ENCODE results near the gene GRAP.
"Not testable (repeated sequence)": the region's sequence is repeated elsewhere in the genome, so short reads cannot be mapped to it uniquely, and the experiment has no call there.

DNA sequence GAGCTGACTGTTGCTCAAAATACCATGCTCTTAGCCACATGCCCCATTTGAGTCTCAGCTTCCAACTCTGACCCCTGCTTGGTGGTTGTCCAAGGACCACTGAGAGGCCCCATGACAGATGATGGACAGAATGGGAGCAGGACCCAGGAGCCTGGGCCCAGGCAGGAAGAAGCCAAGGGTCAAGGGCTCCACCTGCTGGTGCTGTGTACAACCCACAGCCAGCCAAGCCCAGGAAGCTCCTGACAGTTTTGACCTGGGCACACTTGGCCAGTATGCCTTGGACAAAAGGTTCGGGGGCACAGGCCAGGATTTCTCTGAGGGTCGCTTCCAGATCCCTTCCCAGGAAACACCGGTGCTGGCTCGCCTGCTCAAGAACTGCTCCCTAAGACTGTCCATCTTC is 15.0 kb downstream of the GRAP start:
- TF ChIP-seq POLR2AphosphoS5 (IDR thresholded peaks at IDR 0.05; ENCODE audit: borderline replicate concordance, low read depth, low read length); EZH2 (IDR thresholded peaks at IDR 0.05); FOXP2 (optimal IDR thresholded peaks at IDR 0.05; ENCODE audit: control extremely low read depth, extremely low read length, insufficient read depth): not testable (repeated sequence)

Measured in SK-N-MC (cell line).